HUES64 (cell line): Measurements from ENCODE around the gene FIBIN. TPM values are rescaled to one million over a fixed set of nuclear protein-coding genes. Genes with fewer than 3 reads are reported as not detected.
A peak's percentile ranks its signal among the peaks of the same experiment; 100 is the strongest.

Experiments used
- H3K27ac ChIP-seq: 2 replicates; pipeline ENCODE4 v1.7.0; 2013; ENCODE audit warnings: low read depth, low read length, inconsistent platforms
- H3K27me3 ChIP-seq: 2 replicates; pipeline ENCODE4 v1.6.1; 2013; ENCODE audit warnings: mild to moderate bottlenecking, low read length; ENCODE audit not compliant: insufficient read depth
- H3K36me3 ChIP-seq: 2 replicates; pipeline ENCODE4 v1.6.1; 2013; ENCODE audit warnings: mild to moderate bottlenecking, low read length; ENCODE audit not compliant: insufficient read depth
- H3K4me1 ChIP-seq: 2 replicates; pipeline ENCODE4 v1.6.1; 2013; ENCODE audit warnings: mild to moderate bottlenecking, low read length, moderate library complexity; ENCODE audit not compliant: insufficient read depth
- H3K4me3 ChIP-seq: 2 replicates; pipeline ENCODE4 v1.5.1; 2013; ENCODE audit warnings: mild to moderate bottlenecking, low read length, moderate library complexity
- H3K9ac ChIP-seq: 2 replicates; pipeline ENCODE4 v1.6.1; 2013; ENCODE audit warnings: mild to moderate bottlenecking, low read depth, low read length
- H3K9me3 ChIP-seq: 2 replicates; pipeline ENCODE4 v1.6.1; 2013; ENCODE audit warnings: low read depth, low read length; ENCODE audit not compliant: insufficient read depth
- WGBS: fragments of 150-250, 120-280 bp; methylation state at CpG from one replicate; pipeline ENCODE4 v1.1.7; 2013; ENCODE audit warnings: missing lambda C conversion rate; 5-methylcytosine and 5-hydroxymethylcytosine counted together
- polyA plus RNA-seq, 2 experiments: library from polyadenylated mRNA; stranded (reverse); fragments of 50-300 nt; gene quantifications; one replicate each; pipeline ENCODE4 v1.2.3, GENCODE V29; 2013

The FIBIN gene
- 0.45 TPM for polyA plus RNA-seq (2013, experiment 1 of 2)
- polyA plus RNA-seq (2013, experiment 2 of 2): 0.57 TPM

DNA sequence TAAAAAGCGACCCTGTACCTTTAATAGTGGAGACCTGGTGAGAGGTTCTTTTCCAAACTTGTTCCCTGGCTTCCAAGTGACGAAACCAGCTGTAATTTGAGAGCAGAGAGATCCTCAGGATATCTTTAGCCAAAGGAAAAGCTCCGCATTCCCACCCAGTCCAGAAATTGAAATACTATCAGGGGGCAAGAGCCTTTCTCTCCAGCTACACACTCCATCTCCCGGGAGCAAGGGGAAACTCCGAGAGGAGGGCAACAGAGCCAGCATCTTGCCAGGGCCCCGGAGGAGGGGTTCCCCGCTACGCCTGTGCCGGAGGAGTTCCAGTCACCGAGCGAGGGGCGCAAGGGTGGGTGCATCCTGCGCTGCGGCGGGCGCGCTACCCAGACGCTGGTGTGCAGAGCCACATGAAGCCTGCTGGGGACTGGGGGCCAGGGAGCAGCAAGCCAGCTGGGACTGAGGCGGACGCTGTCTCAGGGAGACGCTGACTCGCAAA lies at the start of gene FIBIN:
Gene FIBIN (plus strand): TSS at position 148 of the 493 bp plus-strand sequence. CDS start 415 bp downstream, outside the sequence.
- no peaks in the 10 kb centered on the region for H3K36me3 ChIP-seq
- 90% methylated on average over 22 of the region's 22 CpGs for WGBS
- H3K4me1 ChIP-seq: no peaks in the 10 kb centered on the region
- no peaks in the 10 kb centered on the region for H3K9me3 ChIP-seq
- H3K27ac ChIP-seq: no peak within 1 kb of the TSS
- H3K4me3 ChIP-seq: peak within 1 kb of the TSS; percentile 43
- no peak within 1 kb of the TSS; the same call in 1 of the 2 replicates for H3K9ac ChIP-seq
- H3K27me3 ChIP-seq: 0 out of 2 replicates have a peak, but pooled peaks cover 7% of the 10 kb centered on the region

DNA sequence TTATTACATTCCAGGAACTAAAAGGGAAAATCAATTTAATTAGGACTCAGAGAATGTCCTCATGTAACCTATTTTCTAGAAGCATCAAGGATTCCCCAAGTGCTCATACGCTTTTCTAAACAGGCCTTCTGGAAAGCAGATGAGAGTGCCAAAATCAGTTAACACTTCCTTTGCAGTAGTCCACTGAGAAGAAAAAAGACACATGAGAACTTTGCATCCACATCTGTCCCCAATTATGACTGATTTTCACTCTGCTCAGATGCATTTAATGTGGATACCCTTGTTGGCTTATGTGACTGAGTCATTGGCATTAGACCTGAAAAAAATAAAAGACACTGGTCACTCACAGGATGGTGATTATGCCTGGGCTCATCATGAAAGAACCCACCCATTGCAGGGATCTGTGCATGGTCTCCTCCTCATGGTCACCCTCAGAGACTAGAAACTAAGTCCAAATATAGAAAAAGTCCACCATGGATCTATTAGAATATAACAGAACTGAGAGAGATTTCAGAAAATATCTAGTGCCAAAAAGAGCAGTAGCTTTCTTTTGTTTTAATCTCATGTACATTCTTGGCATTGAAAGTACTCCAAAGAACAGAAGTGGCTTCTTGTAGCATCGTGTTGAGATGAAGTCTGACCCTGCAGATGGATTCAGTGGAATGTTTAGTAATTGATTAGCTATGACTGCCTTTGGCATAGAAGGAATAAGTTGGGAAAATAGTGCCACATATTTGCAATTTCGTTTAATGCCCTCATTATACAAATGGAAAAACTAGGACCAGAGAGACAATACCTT lies 48.8 kb upstream of the FIBIN start:
- 92% methylated on average over 3 of the region's 3 CpGs for WGBS
- Histone ChIP-seq H3K4me3 (no peak overlapping the region), H3K36me3 (no peaks in the 10 kb centered on the region), H3K9me3 (no peaks in the 10 kb centered on the region), H3K27me3 (no peaks in the 10 kb centered on the region), H3K9ac (no peak overlapping the region), H3K27ac (no peak overlapping the region), H3K4me1 (no peaks in the 10 kb centered on the region)

DNA sequence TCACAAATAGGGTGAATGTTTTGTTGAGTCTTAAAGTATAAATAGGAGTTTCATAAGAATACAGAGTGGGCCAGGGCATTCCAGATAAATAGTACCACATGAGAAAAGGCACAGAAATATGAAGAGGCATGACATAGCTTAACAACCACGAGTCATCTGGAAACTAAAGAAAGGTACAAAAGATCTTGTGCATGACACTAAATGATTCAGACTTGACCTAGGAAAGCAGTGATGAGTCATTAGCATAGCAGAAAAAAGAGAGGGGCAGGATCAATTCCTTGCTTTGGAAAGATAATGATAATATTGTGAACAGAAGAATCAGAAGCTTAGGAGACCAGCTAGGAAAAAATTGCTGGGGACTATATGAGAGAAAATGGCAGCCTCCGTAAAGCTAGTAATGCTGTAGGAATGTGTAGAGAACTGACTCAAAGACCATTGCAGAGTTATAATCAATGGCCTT lies 47.6 kb upstream of the FIBIN start:
- no peak overlapping the region for H3K27ac ChIP-seq
- H3K27me3 ChIP-seq: no peaks in the 10 kb centered on the region
- no peaks in the 10 kb centered on the region for H3K9me3 ChIP-seq
- H3K4me1 ChIP-seq: peaks cover 1% of the 10 kb centered on the region
- H3K36me3 ChIP-seq: no peaks in the 10 kb centered on the region
- H3K4me3 ChIP-seq: no peak overlapping the region
- no peak overlapping the region for H3K9ac ChIP-seq
- WGBS: 91% methylated on average over 2 of the region's 2 CpGs

DNA sequence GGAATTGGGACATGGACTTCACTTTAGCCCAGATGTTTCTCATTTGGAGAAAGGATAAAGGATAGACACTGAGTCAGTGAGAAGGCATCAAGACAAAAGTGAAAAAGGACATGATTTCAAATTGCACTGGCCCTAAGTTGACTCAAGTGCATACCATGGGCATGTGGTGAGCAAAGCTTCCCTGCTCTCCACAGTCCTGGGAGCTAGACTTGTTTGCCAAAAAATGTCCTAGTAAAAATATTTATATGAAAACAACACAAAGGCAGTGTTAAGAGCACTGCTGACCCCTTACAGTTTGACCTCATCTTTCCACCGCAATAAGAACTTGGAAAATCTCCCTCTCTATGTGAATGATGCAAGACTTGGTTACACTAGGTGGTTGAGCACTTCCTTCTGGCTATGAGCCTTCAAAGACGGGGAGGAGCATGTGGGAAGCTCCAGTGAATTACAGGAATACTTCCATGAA lies 46.5 kb upstream of the FIBIN start:
- Histone ChIP-seq H3K27ac (no peak overlapping the region), H3K4me3 (no peak overlapping the region), H3K4me1 (peaks cover 11% of the 10 kb centered on the region), H3K36me3 (no peaks in the 10 kb centered on the region), H3K9me3 (no peaks in the 10 kb centered on the region), H3K27me3 (no peaks in the 10 kb centered on the region), H3K9ac (no peak overlapping the region)
- WGBS: 89% methylated on average over 2 of the region's 2 CpGs

DNA sequence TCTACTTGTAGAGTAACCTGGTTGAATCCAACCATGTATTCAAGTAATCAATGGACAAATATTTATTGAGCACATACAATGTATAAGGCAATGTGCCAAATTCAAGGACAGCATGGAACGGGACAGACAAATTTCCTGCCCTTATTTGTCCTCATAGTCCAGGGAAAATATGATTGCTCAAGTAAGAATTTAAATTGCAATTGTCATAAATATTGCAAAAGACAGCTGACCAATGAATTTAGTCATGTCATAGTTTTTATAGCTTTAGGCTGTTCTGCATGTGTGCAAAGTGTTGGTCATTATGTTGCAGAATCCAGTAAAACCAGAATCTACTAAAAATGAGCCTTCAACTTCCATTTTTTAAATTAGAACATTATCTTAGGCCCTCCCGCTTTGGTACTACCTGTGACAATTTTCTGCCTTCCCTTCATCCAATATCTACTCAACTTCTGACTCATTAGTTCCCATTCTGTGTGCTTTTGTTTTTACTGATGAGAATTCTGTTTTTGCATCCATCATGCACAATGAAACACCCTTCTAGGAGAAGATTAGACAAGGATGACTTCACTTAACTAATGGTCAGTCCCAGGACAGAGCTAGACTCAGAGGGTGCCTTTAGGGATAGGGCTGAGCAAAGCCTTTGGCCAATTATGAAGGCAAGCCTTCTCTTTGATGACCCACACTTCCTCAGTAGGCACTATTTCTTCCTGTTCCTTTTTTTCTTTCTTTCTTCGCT lies 45.8 kb upstream of the FIBIN start:
- Histone ChIP-seq H3K9ac (no peak overlapping the region), H3K27ac (no peak overlapping the region)

DNA sequence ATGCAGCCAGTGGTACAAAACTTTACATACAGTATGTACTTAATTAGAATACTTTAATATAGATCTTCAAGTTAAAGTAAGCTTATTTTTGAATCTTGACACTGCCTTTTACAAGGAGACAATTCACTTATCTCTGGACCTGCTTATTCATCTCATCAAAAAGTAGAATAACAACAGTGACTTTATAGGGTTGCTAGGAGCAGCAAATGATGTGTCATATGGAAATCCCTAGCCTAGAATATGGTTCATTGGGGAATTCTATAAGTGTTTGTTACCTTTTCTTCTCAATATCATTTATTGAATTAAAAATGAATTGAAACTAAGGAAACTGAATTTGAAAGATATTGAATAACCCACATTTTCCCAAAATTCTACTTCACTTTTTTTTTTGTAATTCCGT lies 45.0 kb upstream of the FIBIN start:
- no peaks in the 10 kb centered on the region for H3K36me3 ChIP-seq
- no peak overlapping the region for H3K9ac ChIP-seq
- no peak overlapping the region for H3K27ac ChIP-seq
- WGBS: 96% methylated on average over 1 of the region's 1 CpG
- H3K27me3 ChIP-seq: no peaks in the 10 kb centered on the region
- no peaks in the 10 kb centered on the region for H3K9me3 ChIP-seq
- H3K4me3 ChIP-seq: no peak overlapping the region
- peaks cover 11% of the 10 kb centered on the region for H3K4me1 ChIP-seq

More for the DNA sequence above, 45.8 kb upstream of the FIBIN start:
- H3K36me3 ChIP-seq: no peaks in the 10 kb centered on the region
- no peak overlapping the region for H3K4me3 ChIP-seq
- WGBS: 92% methylated on average over 3 of the region's 3 CpGs
- H3K4me1 ChIP-seq: peaks cover 11% of the 10 kb centered on the region
- no peaks in the 10 kb centered on the region for H3K27me3 ChIP-seq
- no peaks in the 10 kb centered on the region for H3K9me3 ChIP-seq

DNA sequence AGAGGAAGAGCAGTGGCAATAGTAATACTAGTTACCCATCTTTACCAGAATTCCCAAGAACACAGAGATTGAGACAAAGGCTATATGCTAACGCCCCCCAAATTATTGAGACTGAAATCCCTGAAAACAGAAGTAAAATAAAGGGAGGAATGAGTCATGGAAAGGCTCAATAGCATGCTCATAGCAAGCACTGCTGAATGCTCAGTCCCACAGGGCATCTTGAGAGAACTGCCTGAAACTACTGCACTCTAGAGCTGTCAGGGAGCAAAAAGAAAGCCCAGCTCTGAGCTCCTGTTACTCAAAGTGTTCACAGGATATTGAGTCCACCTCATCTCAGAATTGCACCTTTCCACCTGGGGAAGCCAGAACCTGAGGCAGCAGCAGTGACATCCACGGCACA lies 44.1 kb upstream of the FIBIN start:
- Histone ChIP-seq H3K27ac (no peak overlapping the region), H3K27me3 (no peaks in the 10 kb centered on the region), H3K4me3 (no peak overlapping the region), H3K36me3 (no peaks in the 10 kb centered on the region), H3K4me1 (peaks cover 11% of the 10 kb centered on the region), H3K9me3 (no peaks in the 10 kb centered on the region), H3K9ac (no peak overlapping the region)
- 95% methylated on average over 2 of the region's 2 CpGs for WGBS

DNA sequence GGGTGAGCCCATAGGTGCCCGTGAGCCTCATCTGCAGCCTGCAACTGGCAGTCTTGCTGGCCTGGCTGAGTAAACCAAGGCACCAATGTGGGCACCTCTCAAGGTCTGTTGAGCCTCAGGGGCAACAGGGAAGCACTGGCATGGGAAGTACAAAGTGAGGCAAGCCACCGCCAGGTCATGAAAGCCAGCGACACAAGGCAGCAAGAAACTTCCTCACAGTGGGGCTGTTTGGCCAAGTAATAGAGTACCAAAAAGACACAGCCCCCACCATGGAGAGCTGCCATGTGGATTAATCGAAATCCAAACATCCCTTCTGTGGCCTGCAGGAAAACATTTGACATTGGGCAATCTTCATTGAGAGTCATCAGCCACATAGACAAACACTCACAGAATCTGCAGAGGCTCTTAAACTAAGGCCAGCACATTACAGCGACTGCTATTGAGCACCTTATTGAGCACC lies 43.6 kb upstream of the FIBIN start:
- Histone ChIP-seq H3K27ac (no peak overlapping the region), H3K4me3 (no peak overlapping the region), H3K9me3 (no peaks in the 10 kb centered on the region), H3K36me3 (no peaks in the 10 kb centered on the region), H3K4me1 (peaks cover 11% of the 10 kb centered on the region), H3K27me3 (no peaks in the 10 kb centered on the region), H3K9ac (no peak overlapping the region)
- 95% methylated on average over 5 of the region's 5 CpGs for WGBS

DNA sequence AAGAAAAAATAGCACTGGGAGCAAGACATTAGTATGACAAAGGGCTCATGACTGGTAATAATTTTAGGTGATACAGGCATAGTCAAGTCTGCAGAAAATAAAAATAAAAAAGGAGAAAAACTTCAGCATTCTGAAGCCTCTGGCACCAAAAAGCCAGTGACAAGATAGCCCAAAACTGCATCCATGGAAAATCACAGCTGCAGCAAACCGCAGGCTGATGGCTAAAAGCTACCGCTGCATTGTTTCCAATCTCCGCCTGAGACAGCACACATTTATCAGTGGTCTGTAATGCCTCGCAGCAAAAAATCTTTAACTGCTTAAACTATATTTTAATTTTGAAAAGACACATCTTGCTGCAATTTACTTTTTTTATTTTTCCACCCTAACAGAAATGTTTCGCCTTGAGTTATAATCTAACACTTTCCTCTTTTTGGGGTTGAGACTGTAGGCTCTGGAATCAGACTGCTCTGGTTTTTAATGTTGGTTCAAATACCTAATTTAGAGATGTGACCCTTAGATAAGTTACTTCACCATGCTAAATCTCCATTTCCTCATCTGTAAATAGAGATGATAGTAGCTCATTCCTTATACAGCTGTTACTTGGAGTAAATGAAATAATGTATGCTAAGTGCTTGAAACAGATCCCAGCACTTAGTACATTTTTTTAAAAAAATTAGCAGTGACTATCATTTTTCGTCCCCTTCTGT lies 42.0 kb upstream of the FIBIN start:
- Histone ChIP-seq H3K27ac (peak overlapping the region; percentile 14; the same call in 1 of the 2 replicates), H3K4me1 (peaks cover 11% of the 10 kb centered on the region), H3K27me3 (no peaks in the 10 kb centered on the region), H3K9ac (0 out of 2 replicates have a peak overlapping the region, but pooled peaks have one; percentile 7), H3K9me3 (no peaks in the 10 kb centered on the region), H3K4me3 (no peak overlapping the region), H3K36me3 (no peaks in the 10 kb centered on the region)
- 60% methylated on average over 5 of the region's 6 CpGs for WGBS

DNA sequence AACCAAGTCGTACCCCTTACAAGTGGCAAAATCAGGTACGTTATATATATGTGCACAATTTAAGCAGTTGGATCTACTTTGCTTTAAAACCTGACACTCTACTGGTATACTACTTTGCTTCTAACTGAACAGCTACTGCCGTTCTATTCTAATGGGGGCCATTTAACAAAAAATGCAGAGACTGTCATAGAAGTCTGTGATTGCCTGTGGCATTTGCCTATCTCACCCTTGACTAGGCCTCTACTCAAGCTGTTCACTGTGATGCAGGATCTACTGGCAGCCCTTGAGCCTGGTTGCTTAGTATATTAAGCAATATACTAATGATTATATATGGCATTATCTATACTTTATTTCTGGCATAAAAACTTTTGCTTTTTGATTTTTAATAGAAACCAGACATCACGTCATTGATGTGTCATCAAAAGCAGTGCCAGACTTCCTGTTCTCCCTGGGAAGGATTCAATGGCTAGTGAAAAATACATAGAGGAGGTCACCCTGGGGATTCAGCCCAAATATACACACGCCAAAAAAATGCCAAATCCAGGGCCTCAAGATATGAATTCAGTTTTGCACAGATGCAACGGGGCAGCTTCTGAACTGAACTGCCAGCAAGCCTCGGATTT lies 40.0 kb upstream of the FIBIN start:
- H3K9ac ChIP-seq: no peak overlapping the region
- 78% methylated on average over 7 of the region's 7 CpGs for WGBS
- peaks cover 11% of the 10 kb centered on the region for H3K4me1 ChIP-seq
- H3K4me3 ChIP-seq: no peak overlapping the region
- no peaks in the 10 kb centered on the region for H3K9me3 ChIP-seq
- H3K27ac ChIP-seq: no peak overlapping the region
- H3K36me3 ChIP-seq: no peaks in the 10 kb centered on the region
- no peaks in the 10 kb centered on the region for H3K27me3 ChIP-seq
